HEK293T (cell line): Measurements from ENCODE around the gene HCFC1R1.

ENCODE experiments used
- CTCF ChIA-PET: fragments of 350-600 bp; formaldehyde crosslinking; extraction: SDS; loops from one replicate; lab custom pipeline; 2021; ENCODE audit warnings: antibody characterized with exemption, inconsistent platforms; lab: Yijun Ruan, JAX
- POLR2A ChIA-PET: fragments of 350-600 bp; formaldehyde crosslinking; extraction: SDS; loops from one replicate; lab custom pipeline; 2020; ENCODE audit warnings: antibody characterized with exemption, inconsistent platforms; lab: Yijun Ruan, JAX
- DNase-seq: peaks from one replicate; pipeline ENCODE4 v3.0.0; 2012; ENCODE audit warnings: mixed read lengths; ENCODE audit errors: extremely low spot score
- ARNT ChIP-seq: fragments of 450-650 bp; IDR thresholded peaks from 2 replicates; pipeline ENCODE4 v1.6.1; 2017; ENCODE audit warnings: mild to moderate bottlenecking
- BHLHE40 ChIP-seq: fragments of 450-650 bp; IDR thresholded peaks from 2 replicates; pipeline ENCODE4 v1.6.1; 2016; ENCODE audit warnings: mild to moderate bottlenecking, moderate library complexity, borderline replicate concordance
- CTBP1 ChIP-seq: fragments of 450-650 bp; IDR thresholded peaks from 2 replicates; pipeline ENCODE4 v1.6.1; 2016; ENCODE audit warnings: borderline replicate concordance
- ELF4 ChIP-seq: fragments of 450-650 bp; IDR thresholded peaks from 2 replicates; pipeline ENCODE4 v1.6.1; 2017; ENCODE audit warnings: antibody characterized with exemption
- FOXA1 ChIP-seq: fragments of 450-650 bp; IDR thresholded peaks from 2 replicates; pipeline ENCODE4 v1.6.1; 2016; ENCODE audit warnings: mild to moderate bottlenecking
- FOXK2 ChIP-seq: fragments of 450-650 bp; IDR thresholded peaks from 2 replicates; pipeline ENCODE4 v1.6.1; 2016; ENCODE audit warnings: mild to moderate bottlenecking
- FOXM1 ChIP-seq: fragments of 450-650 bp; IDR thresholded peaks from 2 replicates; pipeline ENCODE4 v1.6.1; 2017; ENCODE audit warnings: mild to moderate bottlenecking, borderline replicate concordance
- HDGF ChIP-seq: fragments of 450-650 bp; IDR thresholded peaks from 2 replicates; pipeline ENCODE4 v1.6.1; 2017; ENCODE audit warnings: antibody characterized with exemption, borderline replicate concordance
- L3MBTL2 ChIP-seq: fragments of 450-650 bp; conservative IDR thresholded peaks from 2 replicates; pipeline ENCODE4 v1.6.1; 2016; ENCODE audit warnings: mild to moderate bottlenecking
- LEF1 ChIP-seq: fragments of 450-650 bp; IDR thresholded peaks from 2 replicates; pipeline ENCODE4 v1.6.1; 2017; ENCODE audit warnings: mild to moderate bottlenecking, borderline replicate concordance
- NFRKB ChIP-seq: fragments of 450-650 bp; IDR thresholded peaks from 2 replicates; pipeline ENCODE4 v1.6.1; 2016; ENCODE audit warnings: mild to moderate bottlenecking, moderate library complexity
- SP1 ChIP-seq: fragments of 450-650 bp; IDR thresholded peaks from 2 replicates; pipeline ENCODE4 v1.6.1; 2017
- SUZ12 ChIP-seq: fragments of 450-650 bp; IDR thresholded peaks from 2 replicates; pipeline ENCODE4 v1.6.1; 2016; ENCODE audit warnings: mild to moderate bottlenecking
- TARDBP ChIP-seq: fragments of 450-650 bp; IDR thresholded peaks from 2 replicates; pipeline ENCODE4 v1.6.1; 2016
- ZNF384 ChIP-seq: fragments of 450-650 bp; IDR thresholded peaks from 2 replicates; pipeline ENCODE4 v1.6.1; 2016
- TF ChIP-seq, protein P1 (sequence below): fragments of 450-650 bp; IDR thresholded peaks from 2 replicates; pipeline ENCODE4 v1.6.1; 2016

HCFC1R1 gene

DNA sequence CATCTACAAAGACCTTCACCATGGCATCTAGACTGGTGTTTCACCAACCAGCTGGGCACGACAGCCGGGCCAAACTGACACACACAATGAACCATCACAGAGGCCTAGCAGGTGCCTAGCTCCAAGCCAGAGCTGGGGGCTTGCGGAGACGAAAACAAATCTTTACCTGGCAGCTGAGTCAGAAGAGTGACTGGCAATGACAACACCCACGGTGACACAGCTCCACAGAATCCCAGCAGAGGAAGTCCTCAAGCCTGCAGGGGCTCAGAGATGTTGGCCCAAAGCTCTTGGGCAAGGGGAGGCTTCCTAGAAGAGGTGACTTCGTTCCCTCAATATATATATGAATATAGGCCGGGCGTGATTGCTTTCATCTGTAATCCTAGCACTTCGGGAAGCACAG lies 27.8 kb upstream of the HCFC1R1 start:
- POLR2A ChIA-PET, result interaction anchor here (0.9 to 1.0 kb wide), 2 partner anchors 20 to 21 kb away, joined by 3 to 4 read pairs; no protein-coding TSS in a partner anchor
- CTCF ChIA-PET, result interaction anchor here (0.5 kb wide), 1 partner anchor 18 kb away, joined by 4 read pairs; no protein-coding TSS in a partner anchor
- DNase-seq, result no peak
- TF ChIP-seq FOXK2 (no peak), CTBP1 (no peak), NFRKB (no peak), FOXM1 (no peak), ELF4 (no peak), LEF1 (no peak), SUZ12 (no peak)

DNA sequence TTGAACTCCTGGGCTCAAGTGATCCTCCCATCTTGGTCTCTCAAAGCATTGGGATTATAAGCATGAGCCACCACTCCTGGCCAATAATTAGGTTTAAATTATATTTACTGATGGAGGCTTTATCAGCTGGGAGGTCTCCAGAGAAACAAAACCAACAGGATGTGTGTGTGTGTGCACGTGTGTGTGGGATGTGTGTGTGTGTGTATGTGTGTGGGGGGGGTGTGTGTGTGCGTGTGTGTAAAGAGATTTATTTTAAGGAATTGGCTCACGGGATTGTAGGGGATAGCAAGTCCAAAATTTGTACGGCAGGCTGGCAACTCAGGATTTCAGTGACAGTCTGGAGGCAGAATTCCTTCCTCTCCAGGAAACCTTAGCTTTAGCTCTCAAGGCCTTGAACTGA lies 27.3 kb upstream of the HCFC1R1 start:
- POLR2A ChIA-PET, result interaction anchor here (0.9 to 1.3 kb wide), 4 partner anchors 19 to 98 kb away, joined by 3 to 4 read pairs (median 3); partner anchors contain the start of gene PKMYT1
- CTCF ChIA-PET, result interaction anchor here (0.5 kb wide), 1 partner anchor 17 kb away, joined by 4 read pairs; no protein-coding TSS in a partner anchor
- DNase-seq, result no peak
- TF ChIP-seq SP1, result no peak
- no peak for TF ChIP-seq FOXA1
- no peak for TF ChIP-seq LEF1
- TF ChIP-seq ARNT, result no peak
- TF ChIP-seq TARDBP, result no peak
- no peak for TF ChIP-seq CTBP1

DNA sequence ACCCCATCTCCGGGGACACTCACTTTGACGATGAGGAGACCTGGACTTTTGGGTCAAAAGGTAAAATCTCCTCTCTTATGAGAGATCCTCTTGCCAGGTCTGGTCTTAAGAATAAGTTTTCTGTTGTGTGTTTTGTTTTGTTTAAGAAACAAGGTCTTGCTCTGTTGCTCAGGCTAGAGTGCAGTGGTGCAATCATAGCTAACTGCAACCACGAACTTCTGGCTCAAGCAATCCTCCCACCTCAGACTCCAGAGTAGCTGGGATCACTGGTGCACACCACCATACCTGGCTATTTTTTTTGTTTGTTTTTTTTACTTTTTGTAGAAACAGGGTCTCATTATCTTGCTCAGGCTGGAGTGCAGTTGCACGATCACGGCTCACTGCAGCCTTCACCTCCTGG lies 26.7 kb upstream of the HCFC1R1 start:
- no peak for DNase-seq
- ChIA-PET POLR2A (interaction anchor here (0.9 to 1.3 kb wide), 2 partner anchors 70 to 99 kb away, joined by 3 read pairs; partner anchors contain the start of gene PKMYT1), CTCF (interaction anchor here (0.7 to 1.5 kb wide), 3 partner anchors 9 to 23 kb away, joined by 3 to 5 read pairs (median 3); no protein-coding TSS in a partner anchor)
- TF ChIP-seq HDGF, result no peak

DNA sequence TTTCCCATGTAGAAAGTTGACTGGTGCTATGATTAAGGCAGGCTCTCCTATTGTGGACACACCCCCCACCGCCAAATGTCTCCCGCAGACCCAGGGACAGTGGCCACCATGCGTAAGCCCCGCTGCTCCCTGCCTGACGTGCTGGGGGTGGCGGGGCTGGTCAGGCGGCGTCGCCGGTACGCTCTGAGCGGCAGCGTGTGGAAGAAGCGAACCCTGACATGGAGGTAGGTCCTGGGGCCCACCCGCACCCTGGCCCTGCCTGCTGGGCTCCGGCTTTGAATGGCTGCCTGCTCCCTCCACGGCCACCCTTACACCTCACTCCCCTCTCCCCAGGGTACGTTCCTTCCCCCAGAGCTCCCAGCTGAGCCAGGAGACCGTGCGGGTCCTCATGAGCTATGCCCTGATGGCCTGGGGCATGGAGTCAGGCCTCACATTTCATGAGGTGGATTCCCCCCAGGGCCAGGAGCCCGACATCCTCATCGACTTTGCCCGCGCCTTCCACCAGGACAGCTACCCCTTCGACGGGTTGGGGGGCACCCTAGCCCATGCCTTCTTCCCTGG lies 26.3 kb upstream of the HCFC1R1 start:
- no peak for DNase-seq
- TF ChIP-seq CTBP1, result no peak
- TF ChIP-seq FOXK2, result no peak
- no peak for TF ChIP-seq BHLHE40
- no peak for TF ChIP-seq FOXM1
- no peak for TF ChIP-seq NFRKB
- TF ChIP-seq HDGF, result no peak
- no peak for TF ChIP-seq ARNT
- TF ChIP-seq SUZ12, result no peak
- no peak for TF ChIP-seq FOXA1
- no peak for TF ChIP-seq SP1
- no peak for TF ChIP-seq LEF1
- TF ChIP-seq ELF4, result no peak
- no peak for TF ChIP-seq L3MBTL2
- TF ChIP-seq, protein P1, sequence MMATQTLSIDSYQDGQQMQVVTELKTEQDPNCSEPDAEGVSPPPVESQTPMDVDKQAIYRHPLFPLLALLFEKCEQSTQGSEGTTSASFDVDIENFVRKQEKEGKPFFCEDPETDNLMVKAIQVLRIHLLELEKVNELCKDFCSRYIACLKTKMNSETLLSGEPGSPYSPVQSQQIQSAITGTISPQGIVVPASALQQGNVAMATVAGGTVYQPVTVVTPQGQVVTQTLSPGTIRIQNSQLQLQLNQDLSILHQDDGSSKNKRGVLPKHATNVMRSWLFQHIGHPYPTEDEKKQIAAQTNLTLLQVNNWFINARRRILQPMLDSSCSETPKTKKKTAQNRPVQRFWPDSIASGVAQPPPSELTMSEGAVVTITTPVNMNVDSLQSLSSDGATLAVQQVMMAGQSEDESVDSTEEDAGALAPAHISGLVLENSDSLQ, result no peak
- POLR2A ChIA-PET, result interaction anchor here (0.9 to 2.0 kb wide), 4 partner anchors 8 to 99 kb away, joined by 3 to 8 read pairs (median 4); partner anchors contain the start of gene PKMYT1
- CTCF ChIA-PET, result interaction anchor here (0.7 to 1.5 kb wide), 3 partner anchors 9 to 22 kb away, joined by 3 to 5 read pairs (median 3); no protein-coding TSS in a partner anchor

DNA sequence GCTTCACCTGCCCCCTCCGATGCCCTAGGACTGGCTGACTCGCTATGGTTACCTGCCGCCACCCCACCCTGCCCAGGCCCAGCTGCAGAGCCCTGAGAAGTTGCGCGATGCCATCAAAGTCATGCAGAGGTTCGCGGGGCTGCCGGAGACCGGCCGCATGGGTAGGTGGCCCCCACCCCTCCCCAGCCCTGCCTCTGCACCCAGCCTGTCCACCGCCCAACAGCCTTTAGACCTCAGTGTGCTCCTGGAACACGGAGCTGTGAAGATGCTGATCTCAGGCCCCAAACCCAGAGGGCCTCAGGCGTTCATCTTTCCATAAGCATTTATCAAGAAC lies 23.6 kb upstream of the HCFC1R1 start:
- POLR2A ChIA-PET, result interaction anchor here (1.0 to 1.8 kb wide), 2 partner anchors 13 to 16 kb away, joined by 3 to 5 read pairs; no protein-coding TSS in a partner anchor
- CTCF ChIA-PET, result interaction anchor here (1.4 to 2.3 kb wide), 3 partner anchors 11 to 19 kb away, joined by 7 to 9 read pairs (median 7); no protein-coding TSS in a partner anchor
- no peak for DNase-seq
- no peak for TF ChIP-seq FOXK2
- TF ChIP-seq L3MBTL2, result no peak

DNA sequence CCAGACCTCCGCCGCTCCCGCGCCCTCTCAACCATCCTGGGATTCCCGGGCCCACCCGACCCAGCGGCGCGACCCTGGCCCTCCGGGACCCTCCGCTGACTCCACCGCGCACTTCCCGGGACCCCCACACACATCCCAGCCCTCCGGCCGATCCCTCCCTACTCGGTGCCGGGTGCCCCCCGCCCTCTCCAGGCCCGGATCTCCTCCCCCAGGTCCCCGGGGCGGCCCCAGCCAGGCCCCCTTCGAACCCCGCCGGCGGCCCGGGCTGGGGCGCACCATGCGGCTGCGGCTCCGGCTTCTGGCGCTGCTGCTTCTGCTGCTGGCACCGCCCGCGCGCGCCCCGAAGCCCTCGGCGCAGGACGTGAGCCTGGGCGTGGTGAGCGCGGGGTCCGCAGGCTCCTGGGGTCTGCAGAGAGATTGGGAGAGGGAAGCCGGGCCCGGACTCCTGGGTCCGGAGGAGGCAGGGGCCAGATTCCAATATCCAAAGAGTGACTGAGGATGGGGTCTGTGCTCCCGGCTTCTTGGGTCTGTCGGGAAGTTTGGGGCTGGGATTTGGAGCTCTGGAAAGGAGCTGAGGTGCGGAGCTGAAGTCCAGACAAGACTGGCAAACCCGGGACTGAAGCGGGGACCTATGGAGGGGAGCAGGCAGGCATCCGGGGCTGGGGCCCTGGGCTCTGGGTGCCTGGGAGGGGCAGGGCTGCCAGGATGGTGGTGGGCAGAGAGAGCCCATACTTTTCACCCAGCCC lies 23.1 kb upstream of the HCFC1R1 start:
- no peak for DNase-seq
- CTCF ChIA-PET, result interaction anchor here (1.4 to 2.3 kb wide), 2 partner anchors 15 to 19 kb away, joined by 7 to 9 read pairs; no protein-coding TSS in a partner anchor
- TF ChIP-seq TARDBP (no peak), SP1 (no peak), FOXK2 (no peak), NFRKB (no peak), ZNF384 (no peak), ARNT (no peak), ELF4 (no peak), HDGF (no peak), FOXM1 (no peak), FOXA1 (no peak), CTBP1 (no peak), SUZ12 (no peak), BHLHE40 (no peak), L3MBTL2 (no peak)
- TF ChIP-seq, protein P1, result no peak
- POLR2A ChIA-PET, result interaction anchor here (1.0 to 1.8 kb wide), 2 partner anchors 12 to 15 kb away, joined by 3 to 5 read pairs; no protein-coding TSS in a partner anchor
